Caco-2 (cell line): ENCODE data around the gene EGR2. TPM values are rescaled to one million over a fixed set of nuclear protein-coding genes. Genes with fewer than 3 reads are reported as not detected.

Source experiments
- BruUV-seq: library from RNA; stranded (reverse); fragments of 400-500 nt; replicated peaks from 2 replicates; lab custom pipeline; 2021; lab: Mats Ljungman, UMichigan
- CTCF ChIA-PET: fragments of 300-600 bp; sonication (Branson Sonifier 250); formaldehyde crosslinking; loops from one replicate; lab custom pipeline; 2022; ENCODE audit warnings: antibody characterized with exemption; lab: Charles Lee
- POLR2A ChIA-PET: fragments of 300-600 bp; sonication (Branson Sonifier 250); formaldehyde crosslinking; loops from one replicate; lab custom pipeline; 2022; ENCODE audit warnings: antibody characterized with exemption; lab: Charles Lee
- DNase-seq, 2 experiments: peaks; one replicate each; pipeline versions ENCODE4 v3.0.0 to v3.0.0-alpha.2; 2020 to 2022
- H3K27me3 ChIP-seq: replicated peaks from 2 replicates; pipeline ENCODE4 v1.6.0; 2011; ENCODE audit warnings: low read length; ENCODE audit not compliant: control insufficient read depth, insufficient read depth
- H3K36me3 ChIP-seq: 2 replicates; pipeline ENCODE4 v1.5.1; 2011; ENCODE audit warnings: low read length; ENCODE audit not compliant: control insufficient read depth, insufficient read depth
- H3K4me1 ChIP-seq: fragments of 250-450 bp; sonication (Bioruptor Pico); 2 replicates; pipeline ENCODE4 v1.5.1; 2020; ENCODE audit warnings: mild to moderate bottlenecking
- H3K4me3 ChIP-seq: 2 replicates; pipeline ENCODE4 v1.5.1; 2011; ENCODE audit warnings: low read depth, mild to moderate bottlenecking, control low read depth, low read length
- H3K9me3 ChIP-seq: fragments of 250-450 bp; sonication (Bioruptor Pico); 2 replicates; pipeline ENCODE4 v1.5.1; 2020; ENCODE audit warnings: mild to moderate bottlenecking, moderate library complexity
- H3K27ac Mint-ChIP-seq: one replicate; pipeline ENCODE4 v1.8.0; 2022; ENCODE audit warnings: mixed read lengths; ENCODE audit not compliant: unreplicated experiment
- H3K27me3 Mint-ChIP-seq: one replicate; pipeline ENCODE4 v1.8.0; 2022; ENCODE audit warnings: mixed read lengths; ENCODE audit not compliant: insufficient read depth, unreplicated experiment
- H3K36me3 Mint-ChIP-seq: one replicate; pipeline ENCODE4 v1.8.0; 2022; ENCODE audit warnings: mild to moderate bottlenecking, mixed read lengths; ENCODE audit not compliant: insufficient read depth, unreplicated experiment
- H3K4me1 Mint-ChIP-seq: one replicate; pipeline ENCODE4 v1.8.0; 2022; ENCODE audit warnings: low read depth, mixed read lengths; ENCODE audit not compliant: unreplicated experiment
- H3K4me3 Mint-ChIP-seq: one replicate; pipeline ENCODE4 v1.8.0; 2022; ENCODE audit warnings: mild to moderate bottlenecking, moderate library complexity, mixed read lengths; ENCODE audit not compliant: unreplicated experiment
- H3K9me3 Mint-ChIP-seq: one replicate; pipeline ENCODE4 v1.8.0; 2022; ENCODE audit warnings: mixed read lengths; ENCODE audit not compliant: unreplicated experiment
- CTCF ChIP-seq, 2 experiments: fragments of 200-600 bp in 1 of 2; IDR thresholded peaks; 1 replicate in 1 of 2; 2 replicates in 1 of 2; pipeline versions ENCODE4 v1.5.1 to v1.8.0; 2011 to 2022; ENCODE audit warnings: antibody characterized with exemption in 1 of 2, control low read depth in 1 of 2, inconsistent platforms in 1 of 2, low read depth in 1 of 2, low read length in 1 of 2, mild to moderate bottlenecking in 1 of 2, moderate library complexity in 1 of 2; ENCODE audit not compliant: insufficient read depth in 1 of 2, severe bottlenecking in 1 of 2, unreplicated experiment in 1 of 2
- intact Hi-C: fragments of 100-400 bp; cut with micrococcal nuclease; formaldehyde crosslinking; loops from one replicate; pipeline ENCODE4 v1.10.0; 2022; ENCODE audit not compliant: unreplicated experiment
- total RNA-seq: library from RNA; stranded (reverse); gene quantifications from 2 replicates; pipeline ENCODE4 v1.2.3, GENCODE V29; 2022

Gene EGR2
- total RNA-seq, 1 experiment from 2014 or later = 0.61 TPM

GRCh38 chr10:62813981-62814380, 2.2 kb downstream of the EGR2 start:
- H3K4me3 Mint-ChIP-seq = peak overlapping the region; percentile 87
- no peaks in the 10 kb centered on the region for H3K9me3 Mint-ChIP-seq
- Histone ChIP-seq H3K36me3 (no peaks in the 10 kb centered on the region), H3K27me3 (peaks cover 16% of the 10 kb centered on the region), H3K4me1 (peaks cover 17% of the 10 kb centered on the region), H3K9me3 (no peaks in the 10 kb centered on the region), H3K4me3 (no peak overlapping the region)
- no peak overlapping the region for H3K27ac Mint-ChIP-seq
- ChIA-PET POLR2A (no interaction called here), CTCF (interaction anchor here (0.6 kb wide), 1 partner anchor 91 kb away, joined by 3 read pairs; no protein-coding TSS in a partner anchor)
- H3K36me3 Mint-ChIP-seq = peaks cover 25% of the 10 kb centered on the region
- H3K27me3 Mint-ChIP-seq = peaks cover 27% of the 10 kb centered on the region
- TF ChIP-seq CTCF (IDR thresholded peaks at IDR 0.05; ENCODE audit: insufficient read depth in 1 of 2, low read depth in 1 of 2, low read length in 1 of 2, severe bottlenecking in 1 of 2, unreplicated experiment in 1 of 2) = no peak
- DNase-seq = no peak
- peaks cover 20% of the 10 kb centered on the region for H3K4me1 Mint-ChIP-seq
- intact Hi-C loops = loop anchor here (10.0 kb wide), 2 partner anchors 549 to 769 kb away; partner anchors contain the start of gene RTKN2
- no TSS peak for BruUV-seq

GRCh38 chr10:62813453-62813852, 2.7 kb downstream of the EGR2 start:
- no peak overlapping the region for H3K4me3 ChIP-seq
- ChIA-PET CTCF (interaction anchor here (0.6 kb wide), 1 partner anchor 91 kb away, joined by 3 read pairs; no protein-coding TSS in a partner anchor), POLR2A (no interaction called here)
- Mint-ChIP-seq H3K4me1 (peaks cover 20% of the 10 kb centered on the region), H3K9me3 (no peaks in the 10 kb centered on the region), H3K36me3 (peaks cover 30% of the 10 kb centered on the region), H3K27ac (no peak overlapping the region), H3K4me3 (no peak overlapping the region), H3K27me3 (peaks cover 25% of the 10 kb centered on the region)
- H3K36me3 ChIP-seq = no peaks in the 10 kb centered on the region
- no peaks in the 10 kb centered on the region for H3K9me3 ChIP-seq
- peaks cover 16% of the 10 kb centered on the region for H3K27me3 ChIP-seq
- no TSS peak for BruUV-seq
- peaks cover 17% of the 10 kb centered on the region for H3K4me1 ChIP-seq
- intact Hi-C loops = loop anchor here (10.0 kb wide), 2 partner anchors 549 to 769 kb away; partner anchors contain the start of gene RTKN2
- DNase-seq = no peak
- no peak for TF ChIP-seq CTCF (IDR thresholded peaks at IDR 0.05; ENCODE audit: insufficient read depth in 1 of 2, low read depth in 1 of 2, low read length in 1 of 2, severe bottlenecking in 1 of 2, unreplicated experiment in 1 of 2)

DNA sequence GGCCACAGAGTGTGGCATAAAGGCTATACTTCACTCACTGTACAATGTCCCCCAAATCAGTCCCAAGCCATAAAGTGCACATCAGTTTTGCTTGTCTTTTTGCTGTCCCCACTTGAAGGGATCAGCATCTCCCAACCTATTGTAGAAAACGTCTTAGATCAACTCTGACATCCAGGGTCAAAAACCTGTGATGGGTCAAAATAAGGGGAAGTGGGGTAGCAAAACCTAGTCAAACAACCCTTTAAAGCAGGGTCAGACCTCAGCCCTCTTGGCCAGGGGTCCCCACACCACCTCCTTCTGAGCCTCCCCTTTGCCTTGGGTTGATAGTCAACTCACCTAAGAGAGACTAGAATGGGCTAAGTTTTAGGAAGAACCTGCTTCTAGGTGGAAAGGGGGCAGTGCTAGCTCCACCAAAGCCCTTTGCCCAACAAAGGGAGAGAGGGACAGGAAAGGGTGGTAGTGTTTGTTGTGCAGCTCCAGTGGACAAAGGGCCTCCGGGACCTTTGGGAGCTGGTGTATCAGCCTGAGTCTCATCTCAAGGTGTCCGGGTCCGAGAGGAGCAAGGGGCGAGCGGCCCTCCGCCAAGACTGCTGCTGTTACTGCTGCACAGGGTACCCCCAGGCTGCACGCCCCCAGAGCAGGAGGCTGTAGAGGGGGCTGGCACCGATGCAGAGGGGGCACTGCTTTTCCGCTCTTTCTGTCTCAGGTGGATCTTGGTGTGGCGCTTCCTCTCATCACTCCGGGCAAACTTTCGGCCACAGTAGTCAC, 3.3 kb downstream of the EGR2 start:
- Mint-ChIP-seq H3K9me3 (no peaks in the 10 kb centered on the region), H3K4me3 (no peak overlapping the region), H3K27me3 (peaks cover 23% of the 10 kb centered on the region), H3K4me1 (peaks cover 20% of the 10 kb centered on the region), H3K27ac (no peak overlapping the region), H3K36me3 (peaks cover 34% of the 10 kb centered on the region)
- POLR2A ChIA-PET = no interaction called here
- Histone ChIP-seq H3K9me3 (no peaks in the 10 kb centered on the region), H3K27me3 (peaks cover 16% of the 10 kb centered on the region), H3K36me3 (no peaks in the 10 kb centered on the region), H3K4me3 (no peak overlapping the region), H3K4me1 (peaks cover 17% of the 10 kb centered on the region)
- intact Hi-C loops = loop anchor here (10.0 kb wide), 2 partner anchors 548 to 768 kb away; partner anchors contain the start of gene RTKN2
- no peak for DNase-seq
- no TSS peak for BruUV-seq
- no peak for TF ChIP-seq CTCF (IDR thresholded peaks at IDR 0.05; ENCODE audit: insufficient read depth in 1 of 2, low read depth in 1 of 2, low read length in 1 of 2, severe bottlenecking in 1 of 2, unreplicated experiment in 1 of 2)
- CTCF ChIA-PET = no interaction called here
